ENCODE data around the gene TAF1C.

GRCh38 chr16:84156342-84156784 is 30.5 kb downstream of the TAF1C start:
- TF ChIP-seq CTCF (IDR thresholded peaks at IDR 0.05) (no peak), POLR2A (IDR thresholded peaks at IDR 0.05) (no peak)
